ENCODE results near the gene EIF2S2.

The EIF2S2 gene

GRCh38 chr20:34085544-34086040 lies 26.5 kb downstream of the EIF2S2 start:
- TF ChIP-seq CTCF (IDR thresholded peaks at IDR 0.05), result no peak

- TF ChIP-seq CTCF (IDR thresholded peaks at IDR 0.05), result no peak
Observed at GRCh38 chr20:34084227-34084923, 27.7 kb downstream of the EIF2S2 start.

GRCh38 chr20:34083781-34084180 lies 28.3 kb downstream of the EIF2S2 start:
- TF ChIP-seq CTCF (IDR thresholded peaks at IDR 0.05), result no peak

- peak; percentile 36; the same call in 1 of the 2 replicates for TF ChIP-seq CTCF (IDR thresholded peaks at IDR 0.05)
Observed at GRCh38 chr20:34083137-34083536, 28.9 kb downstream of the EIF2S2 start.

GRCh38 chr20:34082232-34082887 lies 29.7 kb downstream of the EIF2S2 start:
- TF ChIP-seq CTCF (IDR thresholded peaks at IDR 0.05), result no peak

GRCh38 chr20:34079818-34080217 lies 32.2 kb downstream of the EIF2S2 start:
- no peak for TF ChIP-seq CTCF (IDR thresholded peaks at IDR 0.05)

GRCh38 chr20:34078540-34078939 lies 33.5 kb downstream of the EIF2S2 start:
- no peak for TF ChIP-seq CTCF (IDR thresholded peaks at IDR 0.05)
